Uterus (tissue), 2 donors: ENCODE results near the gene ADAMTS17.

Source experiments
- POLR2A ChIP-seq, 2 donors: fragments of 450-650 bp; IDR thresholded peaks; one replicate each; pipeline ENCODE4 v1.6.1; 2016; ENCODE audit warnings: antibody characterized with exemption in 2 of 2, mild to moderate bottlenecking in 1 of 2, moderate library complexity in 1 of 2
- TF ChIP-seq, protein P1 (sequence below), 4 experiments: fragments of 200-600 bp in 2 of 4; fragments of 450-650 bp in 2 of 4; sonication (generic) in 2 of 4; IDR thresholded peaks; one replicate each; pipeline ENCODE4 v1.5.1; 2016 to 2019; ENCODE audit warnings: antibody characterized with exemption in 4 of 4, mild to moderate bottlenecking in 2 of 4, moderate library complexity in 1 of 4

DNA sequence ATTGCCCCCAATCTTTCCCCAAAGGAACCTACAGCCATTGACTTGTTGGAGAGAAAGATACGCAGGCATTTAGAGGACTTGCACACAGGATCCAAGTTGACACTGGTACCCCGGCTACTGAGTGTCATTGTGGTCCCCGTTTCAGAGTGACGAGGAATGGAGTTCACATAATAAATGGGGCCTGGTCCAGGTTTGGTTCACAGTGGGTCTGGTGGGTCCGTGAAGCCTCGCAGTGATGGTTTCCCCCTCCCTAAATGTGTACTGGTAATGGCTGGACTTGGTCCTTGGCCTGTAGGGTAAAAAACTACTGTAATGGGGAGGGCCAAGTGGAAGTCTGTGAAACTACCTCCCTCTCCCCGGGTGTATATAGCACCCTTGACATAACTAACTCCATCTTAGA lies 376.4 kb downstream of the ADAMTS17 start:
- TF ChIP-seq, protein P1, sequence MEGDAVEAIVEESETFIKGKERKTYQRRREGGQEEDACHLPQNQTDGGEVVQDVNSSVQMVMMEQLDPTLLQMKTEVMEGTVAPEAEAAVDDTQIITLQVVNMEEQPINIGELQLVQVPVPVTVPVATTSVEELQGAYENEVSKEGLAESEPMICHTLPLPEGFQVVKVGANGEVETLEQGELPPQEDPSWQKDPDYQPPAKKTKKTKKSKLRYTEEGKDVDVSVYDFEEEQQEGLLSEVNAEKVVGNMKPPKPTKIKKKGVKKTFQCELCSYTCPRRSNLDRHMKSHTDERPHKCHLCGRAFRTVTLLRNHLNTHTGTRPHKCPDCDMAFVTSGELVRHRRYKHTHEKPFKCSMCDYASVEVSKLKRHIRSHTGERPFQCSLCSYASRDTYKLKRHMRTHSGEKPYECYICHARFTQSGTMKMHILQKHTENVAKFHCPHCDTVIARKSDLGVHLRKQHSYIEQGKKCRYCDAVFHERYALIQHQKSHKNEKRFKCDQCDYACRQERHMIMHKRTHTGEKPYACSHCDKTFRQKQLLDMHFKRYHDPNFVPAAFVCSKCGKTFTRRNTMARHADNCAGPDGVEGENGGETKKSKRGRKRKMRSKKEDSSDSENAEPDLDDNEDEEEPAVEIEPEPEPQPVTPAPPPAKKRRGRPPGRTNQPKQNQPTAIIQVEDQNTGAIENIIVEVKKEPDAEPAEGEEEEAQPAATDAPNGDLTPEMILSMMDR (IDR thresholded peaks at IDR 0.05): no peak
- TF ChIP-seq POLR2A (IDR thresholded peaks at IDR 0.05): no peak
